ENCODE data around the gene ZNF2. TPM values are rescaled to one million over a fixed set of nuclear protein-coding genes. Genes with fewer than 3 reads are reported as not detected.

Gene ZNF2
- total RNA-seq, 6 donors from 2014 or later = 4.1 to 12.6 (median 4.5) TPM; not detected in 1

DNA sequence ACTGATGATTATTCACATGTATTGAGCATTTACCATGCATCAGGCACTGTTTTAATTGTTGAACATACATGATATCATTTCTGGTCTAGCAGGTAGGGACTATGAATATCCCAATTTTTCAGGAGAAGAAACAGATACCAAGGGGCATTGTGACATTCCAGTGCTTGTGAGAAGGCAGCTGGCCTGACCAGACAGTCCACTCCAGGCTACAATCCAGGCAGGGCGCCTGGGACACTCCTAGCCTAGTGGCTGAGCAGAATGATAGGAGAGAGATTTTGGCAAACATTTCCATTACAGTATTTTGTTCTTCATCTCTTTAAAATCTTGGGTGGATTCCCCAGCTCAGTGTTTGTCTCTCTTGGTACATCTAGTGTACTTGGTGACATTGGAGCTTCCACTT, 66.6 kb downstream of the ZNF2 start:
- H3K9me3 ChIP-seq = peaks cover 0 to 3% (median 0%) of the 10 kb centered on the region in 4 donors
- no peak overlapping the region for H3K27ac ChIP-seq
- DNase-seq (no peak), ATAC-seq (ENCODE audit: low FRiP score in 2 of 2) (no peak)
- H3K36me3 ChIP-seq = no peaks in the 10 kb centered on the region
- TF ChIP-seq, protein P1, sequence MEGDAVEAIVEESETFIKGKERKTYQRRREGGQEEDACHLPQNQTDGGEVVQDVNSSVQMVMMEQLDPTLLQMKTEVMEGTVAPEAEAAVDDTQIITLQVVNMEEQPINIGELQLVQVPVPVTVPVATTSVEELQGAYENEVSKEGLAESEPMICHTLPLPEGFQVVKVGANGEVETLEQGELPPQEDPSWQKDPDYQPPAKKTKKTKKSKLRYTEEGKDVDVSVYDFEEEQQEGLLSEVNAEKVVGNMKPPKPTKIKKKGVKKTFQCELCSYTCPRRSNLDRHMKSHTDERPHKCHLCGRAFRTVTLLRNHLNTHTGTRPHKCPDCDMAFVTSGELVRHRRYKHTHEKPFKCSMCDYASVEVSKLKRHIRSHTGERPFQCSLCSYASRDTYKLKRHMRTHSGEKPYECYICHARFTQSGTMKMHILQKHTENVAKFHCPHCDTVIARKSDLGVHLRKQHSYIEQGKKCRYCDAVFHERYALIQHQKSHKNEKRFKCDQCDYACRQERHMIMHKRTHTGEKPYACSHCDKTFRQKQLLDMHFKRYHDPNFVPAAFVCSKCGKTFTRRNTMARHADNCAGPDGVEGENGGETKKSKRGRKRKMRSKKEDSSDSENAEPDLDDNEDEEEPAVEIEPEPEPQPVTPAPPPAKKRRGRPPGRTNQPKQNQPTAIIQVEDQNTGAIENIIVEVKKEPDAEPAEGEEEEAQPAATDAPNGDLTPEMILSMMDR (IDR thresholded peaks at IDR 0.05) = no peak
- TF ChIP-seq EP300 (IDR thresholded peaks at IDR 0.05) (no peak), POLR2A (IDR thresholded peaks at IDR 0.05) (no peak), POLR2AphosphoS5 (IDR thresholded peaks at IDR 0.05) (no peak)
- H3K4me1 ChIP-seq = no peaks in the 10 kb centered on the region
- H3K4me3 ChIP-seq = no peak overlapping the region
- WGBS, 2 donors = 22 to 86% methylated on average over 1 of the region's 1 CpG
- no peaks in the 10 kb centered on the region for H3K27me3 ChIP-seq

Other genes with a start within 250 kb of the ZNF2 start
- gene MAL, start 140.1 kb upstream of the ZNF2 start, total RNA-seq = 10 to 100 TPM in 1 of 6 donors, 1 to 10 TPM in 4, not detected in 1; 3.7 to 13.0 (median 5.0) TPM
- gene MRPS5, start 44.0 kb upstream of the ZNF2 start, total RNA-seq = 10 to 100 TPM; 37.5 to 77.5 (median 47.9) TPM
- gene ZNF514, start 6.0 kb upstream of the ZNF2 start, total RNA-seq = 10 to 100 TPM; 12.5 to 49.2 (median 15.9) TPM
- 10 to 100 TPM in 2 of 6 donors, 1 to 10 TPM in 4; 2.4 to 13.6 (median 4.4) TPM for gene ZNF892, start 41.7 kb downstream of the ZNF2 start, total RNA-seq
- gene PROM2, start 108.6 kb downstream of the ZNF2 start, total RNA-seq = 10 to 100 TPM in 2 of 6 donors, 1 to 10 TPM in 4; 3.3 to 26.2 (median 5.0) TPM
- gene KCNIP3, start 131.5 kb downstream of the ZNF2 start, total RNA-seq = 1 to 10 TPM; 1.0 to 5.9 (median 2.5) TPM
- 10 to 100 TPM; 18.9 to 23.3 (median 22.2) TPM for gene FAHD2A, start 236.9 kb downstream of the ZNF2 start, total RNA-seq